H1 (cell line): ENCODE data around the gene AKR1B1. TPM values are rescaled to one million over a fixed set of nuclear protein-coding genes. Genes with fewer than 3 reads are reported as not detected.

Experiments used
- BCL11A ChIP-seq, 2 experiments: IDR thresholded peaks; one replicate each; pipeline ENCODE4 v1.6.1; 2011; ENCODE audit warnings: low read depth in 2 of 2, low read length in 2 of 2, mild to moderate bottlenecking in 2 of 2
- BRCA1 ChIP-seq: IDR thresholded peaks from 2 replicates; pipeline ENCODE4 v1.6.1; 2012; ENCODE audit warnings: low read depth, low read length, improper control_type of control experiment
- CBX8 ChIP-seq: fragments of 300-800, 300-1000 bp; sonication (generic); IDR thresholded peaks from 2 replicates; pipeline ENCODE4 v1.7.1; 2016; ENCODE audit warnings: low read depth, low read length, borderline replicate concordance
- CEBPB ChIP-seq: IDR thresholded peaks from 2 replicates; pipeline ENCODE4 v1.6.1; 2012; ENCODE audit warnings: low read depth, low read length
- CHD2 ChIP-seq: IDR thresholded peaks from 2 replicates; pipeline ENCODE4 v1.6.1; 2012; ENCODE audit warnings: low read length, improper control_type of control experiment
- CTBP2 ChIP-seq: IDR thresholded peaks from 2 replicates; pipeline ENCODE4 v1.7.0; 2011; ENCODE audit warnings: borderline replicate concordance, mild to moderate bottlenecking, moderate library complexity, mixed read lengths, low read length; ENCODE audit not compliant: insufficient read depth, insufficient read length
- EZH2 ChIP-seq: fragments of 200-600 bp; sonication (generic); IDR thresholded peaks from 2 replicates; pipeline ENCODE4 v1.7.1; 2012; ENCODE audit warnings: low read depth, mild to moderate bottlenecking, moderate library complexity, low read length, inconsistent platforms; ENCODE audit not compliant: severe bottlenecking
- FOSL1 ChIP-seq: IDR thresholded peaks from 2 replicates; pipeline ENCODE4 v1.6.1; 2011; ENCODE audit warnings: mild to moderate bottlenecking, low read depth, low read length, moderate library complexity; ENCODE audit not compliant: insufficient read depth
- GTF2F1 ChIP-seq: IDR thresholded peaks from 2 replicates; pipeline ENCODE4 v1.6.1; 2012; ENCODE audit warnings: low read depth, low read length, improper control_type of control experiment, borderline replicate concordance
- HDAC2 ChIP-seq, 2 experiments: fragments of 300-600 bp in 1 of 2; sonication (generic) in 1 of 2; IDR thresholded peaks; 2 replicates each; pipeline ENCODE4 v1.6.1; 2011 to 2012; ENCODE audit warnings: low read depth in 2 of 2, low read length in 2 of 2, mild to moderate bottlenecking in 2 of 2, moderate library complexity in 2 of 2, borderline replicate concordance in 1 of 2, inconsistent platforms in 1 of 2
- JUN ChIP-seq: IDR thresholded peaks from 2 replicates; pipeline ENCODE4 v1.6.1; 2011; ENCODE audit warnings: low read depth, mild to moderate bottlenecking, improper control_type of control experiment, low read length
- KDM5A ChIP-seq: fragments of 200-600 bp; IDR thresholded peaks from 2 replicates; pipeline ENCODE4 v1.7.1; 2012; ENCODE audit warnings: mild to moderate bottlenecking, low read length, inconsistent platforms, mixed read lengths
- MAFK ChIP-seq: IDR thresholded peaks from 2 replicates; pipeline ENCODE4 v1.6.1; 2012; ENCODE audit warnings: low read depth, mild to moderate bottlenecking, improper control_type of control experiment, low read length
- NANOG ChIP-seq: IDR thresholded peaks from 2 replicates; pipeline ENCODE4 v1.6.1; 2011; ENCODE audit warnings: low read length, low read depth, mild to moderate bottlenecking, inconsistent platforms; ENCODE audit not compliant: insufficient read depth, poor library complexity, severe bottlenecking
- NRF1 ChIP-seq: IDR thresholded peaks from 2 replicates; pipeline ENCODE4 v1.6.1; 2011; ENCODE audit warnings: mild to moderate bottlenecking, low read depth, low read length, improper control_type of control experiment
- POLR2A ChIP-seq, 2 experiments: IDR thresholded peaks; 1 replicate in 1 of 2; 2 replicates in 1 of 2; pipeline ENCODE4 v1.6.1; 2011; ENCODE audit warnings: low read depth in 2 of 2, low read length in 2 of 2, mild to moderate bottlenecking in 2 of 2; ENCODE audit errors: control extremely low read depth in 1 of 2
- POLR2AphosphoS5 ChIP-seq: IDR thresholded peaks from 2 replicates; pipeline ENCODE4 v1.6.1; 2011; ENCODE audit warnings: low read depth, low read length
- POU5F1 ChIP-seq: IDR thresholded peaks from 2 replicates; pipeline ENCODE4 v1.6.1; 2011; ENCODE audit warnings: low read depth, mild to moderate bottlenecking, low read length, moderate library complexity
- RAD21 ChIP-seq, 2 experiments: IDR thresholded peaks in 1 of 2; conservative IDR thresholded peaks in 1 of 2; 2 replicates each; pipeline ENCODE4 v1.6.1; 2011; ENCODE audit warnings: low read depth in 2 of 2, low read length in 2 of 2, improper control_type of control experiment in 1 of 2, inconsistent platforms in 1 of 2, mild to moderate bottlenecking in 1 of 2, moderate library complexity in 1 of 2
- SIN3A ChIP-seq, 2 experiments: IDR thresholded peaks in 1 of 2; conservative IDR thresholded peaks in 1 of 2; 2 replicates each; pipeline ENCODE4 v1.6.1; 2011 to 2012; ENCODE audit warnings: low read length in 2 of 2, improper control_type of control experiment in 1 of 2, low read depth in 1 of 2, mild to moderate bottlenecking in 1 of 2
- SIX5 ChIP-seq: IDR thresholded peaks from 2 replicates; pipeline ENCODE4 v1.6.1; 2011; ENCODE audit warnings: mild to moderate bottlenecking, low read depth, low read length
- SP1 ChIP-seq: IDR thresholded peaks from 2 replicates; pipeline ENCODE4 v1.6.1; 2011; ENCODE audit warnings: low read depth, low read length
- ZNF274 ChIP-seq: IDR thresholded peaks from 2 replicates; pipeline ENCODE4 v1.7.0; 2012; ENCODE audit warnings: low read length, borderline replicate concordance; ENCODE audit errors: extremely low read depth
- polyA plus RNA-seq, 7 experiments: library from polyadenylated mRNA; depleted of rRNA in 3 of 7; stranded (reverse) in 5 of 7; unstranded in 2 of 7; fragments of >200 nt in 5 of 7; fragments of 200-250 nt in 2 of 7; gene quantifications; 1 replicate in 5 of 7; 2 replicates in 1 of 7; 4 replicates in 1 of 7; pipeline versions ENCODE4 v1.2.1 to v1.2.3, GENCODE V29; 2011 to 2013; ENCODE audit warnings: missing spikeins in 2 of 7, mixed read lengths in 2 of 7
- total RNA-seq: library from RNA; stranded (reverse); fragmentation: NEBNext Ultra II Directional; extraction: Animal tissue kit (Norgen Biotek cat#: 25700); gene quantifications from 2 replicates; pipeline ENCODE4 v1.2.1, GENCODE V29; 2021
- TF ChIP-seq, protein P1 (sequence below): IDR thresholded peaks from 2 replicates; pipeline ENCODE4 v1.6.1; 2012; ENCODE audit warnings: inconsistent platforms
- TF ChIP-seq, protein P2 (sequence below): IDR thresholded peaks from 2 replicates; pipeline ENCODE4 v1.6.1; 2012; ENCODE audit warnings: inconsistent platforms

Gene AKR1B1
- total and polyA plus RNA-seq, 2 of the 8 experiments (the other 6 are each of a cell fraction or from before 2014, with no cell fraction given), result 195 to 273 TPM

DNA sequence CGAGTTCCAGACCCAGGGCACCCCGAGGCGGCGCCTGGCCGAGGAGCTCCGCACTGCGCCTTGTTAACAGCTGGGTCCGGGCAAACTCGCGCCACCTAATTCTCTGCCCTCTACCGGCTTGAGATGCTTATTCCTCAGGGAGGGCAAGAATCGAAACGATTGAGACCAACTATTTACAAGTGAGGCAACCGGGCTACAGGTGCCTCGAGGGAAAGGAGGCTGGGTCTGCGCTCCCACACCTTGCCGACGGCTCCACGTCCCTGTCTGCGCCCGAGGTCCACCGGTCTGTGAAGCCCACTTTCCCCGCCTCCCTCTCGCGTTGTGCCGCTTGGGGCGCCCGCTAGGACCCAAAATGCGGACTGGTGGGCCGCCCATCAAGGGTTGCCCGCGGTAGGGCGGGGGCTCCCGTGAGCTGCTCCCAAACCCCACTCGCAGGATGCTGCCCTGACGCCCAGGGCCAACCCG lies 527 bp downstream of the AKR1B1 start (continued):
- TF ChIP-seq FOSL1 (no peak), CEBPB (no peak), HDAC2 (IDR thresholded peaks at IDR 0.05; ENCODE audit: borderline replicate concordance in 1 of 2, low read depth in 2 of 2, low read length in 2 of 2) (peak; percentile 55 to 68; a peak in 1 of 4 replicates), SIN3A (conservative IDR thresholded peaks at IDR 0.05 in 1 of 2, IDR thresholded peaks at IDR 0.05 in 1 of 2; ENCODE audit: low read depth in 1 of 2, low read length in 2 of 2) (no peak), POLR2AphosphoS5 (0 out of 2 replicates have a peak, but pooled peaks have one; percentile 68), SP1 (no peak), JUN (no peak), CTBP2 (no peak), BCL11A (IDR thresholded peaks at IDR 0.05; ENCODE audit: low read depth in 2 of 2, low read length in 2 of 2) (no peak), RAD21 (IDR thresholded peaks at IDR 0.05 in 1 of 2, conservative IDR thresholded peaks at IDR 0.05 in 1 of 2; ENCODE audit: low read depth in 2 of 2, low read length in 2 of 2) (no peak), ZNF274 (no peak), POU5F1 (no peak), KDM5A (no peak), MAFK (no peak), POLR2A (IDR thresholded peaks at IDR 0.05; ENCODE audit: control extremely low read depth in 1 of 2, low read depth in 2 of 2, low read length in 2 of 2) (no peak; a peak in 1 of 3 replicates), SIX5 (no peak), NRF1 (no peak), BRCA1 (no peak), CBX8 (no peak), CHD2 (no peak), NANOG (no peak), GTF2F1 (no peak), EZH2 (no peak)
- TF ChIP-seq, protein P1, sequence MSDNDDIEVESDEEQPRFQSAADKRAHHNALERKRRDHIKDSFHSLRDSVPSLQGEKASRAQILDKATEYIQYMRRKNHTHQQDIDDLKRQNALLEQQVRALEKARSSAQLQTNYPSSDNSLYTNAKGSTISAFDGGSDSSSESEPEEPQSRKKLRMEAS, result no peak
- TF ChIP-seq, protein P2, sequence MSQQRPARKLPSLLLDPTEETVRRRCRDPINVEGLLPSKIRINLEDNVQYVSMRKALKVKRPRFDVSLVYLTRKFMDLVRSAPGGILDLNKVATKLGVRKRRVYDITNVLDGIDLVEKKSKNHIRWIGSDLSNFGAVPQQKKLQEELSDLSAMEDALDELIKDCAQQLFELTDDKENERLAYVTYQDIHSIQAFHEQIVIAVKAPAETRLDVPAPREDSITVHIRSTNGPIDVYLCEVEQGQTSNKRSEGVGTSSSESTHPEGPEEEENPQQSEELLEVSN, result peak; percentile 49; the same call in 1 of the 2 replicates
